Stomach (tissue), 4 donors: ENCODE data around the gene CYP24A1.

Experiments
- CTCF ChIP-seq, 7 experiments: fragments of 450-650 bp in 4 of 7; fragments of 200-600 bp in 3 of 7; sonication (generic) in 3 of 7; IDR thresholded peaks; one replicate each; pipeline ENCODE4 v1.5.1; 2016 to 2019; ENCODE audit warnings: antibody characterized with exemption in 7 of 7, control low read depth in 2 of 7, mild to moderate bottlenecking in 1 of 7
- EP300 ChIP-seq: sonication (generic); formaldehyde crosslinking; IDR thresholded peaks from one replicate; pipeline ENCODE4 v1.6.1; 2017; ENCODE audit warnings: antibody characterized with exemption
- POLR2A ChIP-seq, 4 donors: fragments of 450-650 bp; IDR thresholded peaks; one replicate each; pipeline ENCODE4 v1.6.1; 2016; ENCODE audit warnings: antibody characterized with exemption in 4 of 4, control low read depth in 2 of 4, mild to moderate bottlenecking in 1 of 4, moderate library complexity in 1 of 4

- TF ChIP-seq CTCF (IDR thresholded peaks at IDR 0.05): no peak
- no peak for TF ChIP-seq EP300
- no peak for TF ChIP-seq POLR2A (IDR thresholded peaks at IDR 0.05)
These were observed 27.6 kb upstream of the CYP24A1 start for GRCh38 chr20:54201268-54201846.
